CD4-positive, alpha-beta memory T cell (primary cell): Measurements from ENCODE around the gene PPME1. TPM values are rescaled to one million over a fixed set of nuclear protein-coding genes. Genes with fewer than 3 reads are reported as not detected.

ENCODE experiments used
- CTCF ChIA-PET: fragments of 350-600 bp; sonication (Branson Sonifier 250); formaldehyde crosslinking; loops from one replicate; lab custom pipeline; 2021; ENCODE audit warnings: inconsistent platforms; ENCODE audit not compliant: partially characterized antibody; lab: Charles Lee
- POLR2A ChIA-PET: fragments of 350-600 bp; sonication (Branson Sonifier 250); formaldehyde crosslinking; loops from one replicate; lab custom pipeline; 2021; ENCODE audit not compliant: partially characterized antibody; lab: Charles Lee
- DNase-seq, 5 donors: peaks; one replicate each; pipeline versions ENCODE4 v3.0.0 to v3.0.0-alpha.2; 2020 to 2022; ENCODE audit warnings: mixed read lengths in 1 of 5
- H3K27ac ChIP-seq: one replicate; pipeline ENCODE4 v1.7.0; 2013; ENCODE audit warnings: low read depth, low read length
- H3K27me3 ChIP-seq: 2 replicates; pipeline ENCODE4 v1.7.0; 2013; ENCODE audit warnings: mild to moderate bottlenecking, low read length, moderate library complexity; ENCODE audit not compliant: insufficient read depth
- H3K36me3 ChIP-seq: 2 replicates; pipeline ENCODE4 v1.7.0; 2013; ENCODE audit warnings: mild to moderate bottlenecking, low read length, moderate library complexity; ENCODE audit not compliant: insufficient read depth
- H3K4me1 ChIP-seq: 2 replicates; pipeline ENCODE4 v1.7.0; 2013; ENCODE audit warnings: mild to moderate bottlenecking, low read length, moderate library complexity; ENCODE audit not compliant: insufficient read depth
- H3K4me3 ChIP-seq, 2 donors: one replicate each; pipeline ENCODE4 v1.7.0; 2013; ENCODE audit warnings: low read length in 2 of 2, mild to moderate bottlenecking in 1 of 2
- H3K9me3 ChIP-seq, 2 donors: one replicate each; pipeline ENCODE4 v1.7.0; 2013; ENCODE audit warnings: low read length in 2 of 2, control low read depth in 1 of 2; ENCODE audit not compliant: control insufficient read depth in 1 of 2
- H3K27ac Mint-ChIP-seq, 7 donors: one replicate each; pipeline ENCODE4 v1.8.0; 2020 to 2021; ENCODE audit warnings: mixed read lengths in 7 of 7, mild to moderate bottlenecking in 6 of 7, inconsistent platforms in 3 of 7, moderate library complexity in 3 of 7
- H3K27me3 Mint-ChIP-seq, 2 donors: one replicate each; pipeline ENCODE4 v1.8.0; 2020 to 2021; ENCODE audit warnings: mixed read lengths in 2 of 2
- H3K36me3 Mint-ChIP-seq, 2 donors: one replicate each; pipeline ENCODE4 v1.8.0; 2020 to 2021; ENCODE audit warnings: mixed read lengths in 2 of 2, inconsistent platforms in 1 of 2, mild to moderate bottlenecking in 1 of 2
- H3K4me1 Mint-ChIP-seq, 4 donors: one replicate each; pipeline ENCODE4 v1.8.0; 2020 to 2021; ENCODE audit warnings: mixed read lengths in 4 of 4, mild to moderate bottlenecking in 1 of 4
- H3K4me3 Mint-ChIP-seq, 8 donors: one replicate each; pipeline ENCODE4 v1.8.0; 2020 to 2021; ENCODE audit warnings: mixed read lengths in 8 of 8, mild to moderate bottlenecking in 7 of 8, moderate library complexity in 6 of 8, inconsistent platforms in 3 of 8
- H3K9me3 Mint-ChIP-seq, 8 donors: one replicate each; pipeline ENCODE4 v1.8.0; 2020 to 2021; ENCODE audit warnings: mixed read lengths in 8 of 8, mild to moderate bottlenecking in 5 of 8, inconsistent platforms in 3 of 8, moderate library complexity in 1 of 8
- intact Hi-C: fragments of 100-400 bp; cut with micrococcal nuclease; formaldehyde crosslinking; loops from one replicate; pipeline ENCODE4 v1.15.1; 2023
- polyA plus RNA-seq, 2 donors: library from polyadenylated mRNA; unstranded; fragments of 300-500 nt; fragmentation: Illumina TruSeq; gene quantifications; one replicate each; pipeline ENCODE4 v1.2.3, GENCODE V29; 2021
- total RNA-seq, 2 experiments: library from RNA; stranded (reverse); gene quantifications; one replicate each; pipeline ENCODE4 v1.2.3, GENCODE V29; 2021

Gene PPME1
- total and polyA plus RNA-seq, 4 experiments from 2014 or later: 17.3 to 21.9 (median 21.1) TPM

DNA sequence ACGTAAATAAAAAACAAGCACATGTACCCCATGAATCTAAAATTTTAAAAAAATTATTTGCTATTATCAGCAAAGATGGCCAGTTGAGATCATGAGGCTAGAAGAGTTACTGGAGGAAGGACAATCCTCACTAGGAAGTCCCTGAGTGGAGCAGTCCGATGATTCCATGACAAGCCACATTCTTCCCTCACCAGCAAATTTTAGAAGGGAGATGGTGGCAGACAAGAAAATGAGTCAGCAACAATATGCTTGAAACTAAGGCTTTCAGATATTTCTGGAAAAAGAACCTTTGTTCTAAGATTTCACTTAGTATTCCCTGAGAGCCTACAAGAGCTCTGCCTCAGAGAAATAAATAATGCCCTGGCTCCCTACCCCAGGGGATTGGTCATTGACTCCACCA lies 105.5 kb downstream of the PPME1 start:
- Mint-ChIP-seq H3K27ac (no peak overlapping the region), H3K4me3 (no peak overlapping the region), H3K27me3 (peaks cover 14 to 15% of the 10 kb centered on the region in 2 donors), H3K36me3 (no peaks in the 10 kb centered on the region), H3K9me3 (peaks cover 0 to 2% (median 0%) of the 10 kb centered on the region in 8 donors), H3K4me1 (no peaks in the 10 kb centered on the region)
- H3K4me1 ChIP-seq: no peaks in the 10 kb centered on the region
- ChIA-PET POLR2A (no interaction called here), CTCF (no interaction called here)
- no peak overlapping the region for H3K4me3 ChIP-seq
- no peaks in the 10 kb centered on the region for H3K36me3 ChIP-seq
- no peaks in the 10 kb centered on the region for H3K27me3 ChIP-seq
- intact Hi-C loops: no loop called here
- no peak overlapping the region for H3K27ac ChIP-seq
- no peaks in the 10 kb centered on the region for H3K9me3 ChIP-seq
- DNase-seq: no peak

DNA sequence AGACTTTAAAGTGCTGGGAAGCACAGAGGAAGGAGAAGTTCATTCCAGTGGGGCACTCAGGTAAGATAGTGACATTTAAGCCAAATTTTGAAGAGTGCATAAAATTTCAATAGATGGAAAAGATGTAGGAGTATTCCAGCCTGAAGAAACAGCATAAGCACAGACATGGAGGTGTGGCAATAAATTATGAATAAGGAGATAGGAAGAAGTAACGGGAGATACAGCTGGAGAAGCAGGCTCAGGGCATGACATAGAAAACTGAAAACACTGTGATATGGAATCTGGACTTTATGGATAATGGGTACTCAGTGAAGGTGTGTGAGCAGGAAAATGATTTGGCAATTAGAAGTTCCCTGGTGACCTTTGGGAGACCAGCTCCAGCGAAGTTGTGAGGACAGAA lies 107.0 kb downstream of the PPME1 start:
- H3K36me3 ChIP-seq: no peaks in the 10 kb centered on the region
- H3K4me1 Mint-ChIP-seq: no peaks in the 10 kb centered on the region
- H3K27me3 Mint-ChIP-seq: peaks cover 10% of the 10 kb centered on the region in 2 donors
- H3K27me3 ChIP-seq: no peaks in the 10 kb centered on the region
- intact Hi-C loops: no loop called here
- no peak overlapping the region for H3K4me3 Mint-ChIP-seq
- ChIA-PET CTCF (interaction anchor here (1.1 to 1.4 kb wide), 2 partner anchors 23 to 43 kb away, joined by 3 to 7 read pairs; no protein-coding TSS in a partner anchor), POLR2A (no interaction called here)
- H3K4me3 ChIP-seq: no peak overlapping the region
- H3K36me3 Mint-ChIP-seq: no peaks in the 10 kb centered on the region
- no peaks in the 10 kb centered on the region for H3K9me3 ChIP-seq
- no peak for DNase-seq
- no peak overlapping the region for H3K27ac Mint-ChIP-seq
- peaks cover 0 to 2% (median 0%) of the 10 kb centered on the region in 8 donors for H3K9me3 Mint-ChIP-seq
- H3K27ac ChIP-seq: no peak overlapping the region
- H3K4me1 ChIP-seq: peaks cover 2% of the 10 kb centered on the region

DNA sequence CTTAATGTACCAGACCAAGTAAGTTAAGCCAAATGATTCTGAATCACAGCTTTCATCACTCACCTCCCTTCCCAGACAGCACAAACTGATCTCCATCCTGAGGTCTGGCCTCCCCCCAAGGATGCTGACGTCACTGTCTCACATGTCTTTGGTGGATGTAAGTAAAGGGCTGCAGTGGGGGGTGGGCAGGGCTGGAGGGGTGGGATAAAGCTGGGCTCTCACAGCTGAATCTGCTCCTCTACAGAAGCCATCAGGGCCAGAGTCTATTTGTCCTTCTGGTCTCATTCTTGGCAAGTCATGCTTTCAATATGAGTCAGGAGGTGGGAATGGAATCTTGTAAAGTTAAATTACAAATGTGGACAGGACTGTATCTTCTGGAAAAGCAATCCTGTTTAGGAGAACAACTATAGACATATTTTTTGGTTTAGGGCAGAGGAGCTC lies 107.7 kb downstream of the PPME1 start:
- intact Hi-C loops: no loop called here
- Histone ChIP-seq H3K27ac (no peak overlapping the region), H3K9me3 (no peaks in the 10 kb centered on the region), H3K27me3 (no peaks in the 10 kb centered on the region), H3K4me1 (peaks cover 3% of the 10 kb centered on the region), H3K36me3 (no peaks in the 10 kb centered on the region), H3K4me3 (no peak overlapping the region)
- no peak overlapping the region for H3K27ac Mint-ChIP-seq
- H3K4me3 Mint-ChIP-seq: no peak overlapping the region
- no peaks in the 10 kb centered on the region for H3K4me1 Mint-ChIP-seq
- ChIA-PET CTCF (interaction anchor here (1.1 to 1.4 kb wide), 2 partner anchors 23 to 43 kb away, joined by 3 to 7 read pairs; no protein-coding TSS in a partner anchor), POLR2A (no interaction called here)
- H3K27me3 Mint-ChIP-seq: peaks cover 7 to 10% of the 10 kb centered on the region in 2 donors
- H3K9me3 Mint-ChIP-seq: peaks cover 0 to 2% (median 0%) of the 10 kb centered on the region in 8 donors
- no peak for DNase-seq
- no peaks in the 10 kb centered on the region for H3K36me3 Mint-ChIP-seq

DNA sequence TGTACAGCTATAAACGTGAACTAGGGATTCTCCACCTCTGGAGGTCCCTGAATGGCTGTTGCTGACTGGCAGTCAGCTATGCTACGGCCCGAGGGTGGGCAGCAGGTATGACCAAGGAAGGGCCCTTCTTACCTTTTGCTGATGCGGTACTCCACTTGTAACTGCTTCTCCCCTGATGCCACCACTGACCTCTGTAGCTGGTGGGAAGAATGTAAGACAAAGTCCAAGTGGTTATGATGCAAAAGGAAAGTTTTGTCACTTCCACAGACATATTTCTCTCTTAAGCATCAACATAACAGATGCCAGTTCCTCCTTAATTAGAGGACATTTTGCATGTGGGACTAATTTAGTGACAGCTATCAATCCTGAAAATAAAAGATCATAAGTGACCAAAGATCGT lies 108.2 kb downstream of the PPME1 start:
- Mint-ChIP-seq H3K4me3 (no peak overlapping the region), H3K27ac (no peak overlapping the region), H3K27me3 (peaks cover 7 to 8% of the 10 kb centered on the region in 2 donors), H3K9me3 (peaks cover 0 to 2% (median 0%) of the 10 kb centered on the region in 8 donors), H3K36me3 (no peaks in the 10 kb centered on the region), H3K4me1 (no peaks in the 10 kb centered on the region)
- H3K4me1 ChIP-seq: peaks cover 3% of the 10 kb centered on the region
- ChIA-PET CTCF (interaction anchor here (1.1 to 1.4 kb wide), 2 partner anchors 24 to 42 kb away, joined by 3 to 7 read pairs; no protein-coding TSS in a partner anchor), POLR2A (no interaction called here)
- no peak overlapping the region for H3K27ac ChIP-seq
- no peak overlapping the region for H3K4me3 ChIP-seq
- no peaks in the 10 kb centered on the region for H3K9me3 ChIP-seq
- intact Hi-C loops: no loop called here
- H3K27me3 ChIP-seq: no peaks in the 10 kb centered on the region
- no peaks in the 10 kb centered on the region for H3K36me3 ChIP-seq
- no peak for DNase-seq

DNA sequence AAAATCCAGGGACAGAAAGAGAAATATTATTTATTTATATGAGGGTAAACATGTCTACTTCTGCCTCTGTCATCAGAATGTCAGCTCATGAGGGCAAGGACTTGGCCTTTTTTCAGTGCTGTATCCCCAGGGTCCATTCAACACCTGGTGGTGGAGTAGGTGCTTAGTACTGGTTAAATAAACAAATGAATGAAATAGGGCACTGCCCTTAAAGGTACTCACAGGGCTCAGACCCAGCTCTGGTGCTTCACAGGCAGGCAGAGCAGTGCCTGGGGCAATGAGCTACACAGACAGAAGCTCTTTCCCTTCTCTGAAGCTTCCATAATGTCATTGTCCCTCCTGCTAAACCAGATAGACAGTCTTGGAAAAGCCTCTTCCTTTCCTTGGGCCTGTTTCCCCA lies 109.4 kb downstream of the PPME1 start:
- Histone ChIP-seq H3K27ac (no peak overlapping the region), H3K4me1 (peaks cover 3% of the 10 kb centered on the region), H3K27me3 (no peaks in the 10 kb centered on the region), H3K4me3 (no peak overlapping the region), H3K9me3 (no peaks in the 10 kb centered on the region), H3K36me3 (no peaks in the 10 kb centered on the region)
- no peaks in the 10 kb centered on the region for H3K4me1 Mint-ChIP-seq
- no peak for DNase-seq
- intact Hi-C loops: no loop called here
- no peak overlapping the region for H3K27ac Mint-ChIP-seq
- H3K27me3 Mint-ChIP-seq: peaks cover 4 to 8% of the 10 kb centered on the region in 2 donors
- peaks cover 0 to 2% (median 0%) of the 10 kb centered on the region in 8 donors for H3K9me3 Mint-ChIP-seq
- ChIA-PET CTCF (no interaction called here), POLR2A (no interaction called here)
- H3K4me3 Mint-ChIP-seq: no peak overlapping the region
- H3K36me3 Mint-ChIP-seq: no peaks in the 10 kb centered on the region

DNA sequence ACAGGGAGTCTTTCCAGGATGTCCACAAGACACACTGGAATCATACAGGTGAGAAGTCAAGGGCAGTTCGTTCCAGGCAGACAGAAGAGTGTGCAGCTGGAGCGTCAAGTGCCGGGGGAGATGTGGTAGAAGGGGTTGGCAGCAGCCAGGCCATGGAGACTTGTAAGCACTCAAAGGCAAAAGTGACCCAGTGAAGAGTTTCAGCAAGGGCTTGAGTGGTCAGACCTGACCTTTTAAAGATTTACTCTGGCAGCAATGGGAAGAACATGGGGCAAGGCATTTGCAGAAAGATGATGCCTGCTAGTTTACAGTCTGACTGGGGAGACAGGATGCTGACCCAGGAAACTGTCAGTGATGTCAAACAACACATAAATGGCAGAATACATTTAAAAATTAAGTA lies 111.3 kb downstream of the PPME1 start:
- CTCF ChIA-PET: no interaction called here
- H3K4me1 Mint-ChIP-seq: no peaks in the 10 kb centered on the region

DNA sequence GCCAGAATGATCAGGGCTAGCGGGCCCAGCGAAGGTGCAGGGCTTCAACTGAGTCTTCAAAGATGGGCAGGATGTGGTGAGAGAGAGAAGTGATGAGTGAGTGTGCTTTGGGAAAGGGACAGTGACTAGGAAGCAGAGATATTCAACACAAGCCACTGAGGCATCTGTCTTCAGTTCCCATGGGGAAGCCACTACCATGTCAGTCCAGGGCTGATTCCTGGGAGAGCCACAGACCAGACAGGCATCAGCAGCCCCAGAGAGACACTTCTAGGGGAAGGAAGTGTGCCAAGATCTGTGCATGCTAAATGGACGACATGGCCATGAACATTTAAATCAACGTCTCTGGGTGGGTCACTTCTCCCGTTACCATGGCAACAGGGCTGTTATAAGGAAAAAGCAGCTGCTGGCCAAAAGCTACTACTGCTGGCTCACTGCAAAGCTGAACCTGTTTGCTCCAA lies 111.9 kb downstream of the PPME1 start:
- ChIA-PET POLR2A (no interaction called here), CTCF (no interaction called here)
- Histone ChIP-seq H3K9me3 (no peaks in the 10 kb centered on the region), H3K36me3 (no peaks in the 10 kb centered on the region), H3K4me1 (peaks cover 3% of the 10 kb centered on the region), H3K4me3 (no peak overlapping the region), H3K27me3 (no peaks in the 10 kb centered on the region), H3K27ac (no peak overlapping the region)
- H3K4me1 Mint-ChIP-seq: no peaks in the 10 kb centered on the region
- intact Hi-C loops: no loop called here
- DNase-seq: no peak
- no peaks in the 10 kb centered on the region for H3K36me3 Mint-ChIP-seq
- no peak overlapping the region for H3K27ac Mint-ChIP-seq
- H3K27me3 Mint-ChIP-seq: no peaks in the 10 kb centered on the region
- H3K9me3 Mint-ChIP-seq: peaks cover 0 to 2% (median 0%) of the 10 kb centered on the region in 8 donors
- no peak overlapping the region for H3K4me3 Mint-ChIP-seq

More for the DNA sequence above, 111.3 kb downstream of the PPME1 start:
- Histone ChIP-seq H3K27ac (no peak overlapping the region), H3K4me3 (no peak overlapping the region), H3K4me1 (peaks cover 3% of the 10 kb centered on the region), H3K9me3 (no peaks in the 10 kb centered on the region), H3K36me3 (no peaks in the 10 kb centered on the region), H3K27me3 (no peaks in the 10 kb centered on the region)
- no peak for DNase-seq
- POLR2A ChIA-PET: no interaction called here
- H3K27ac Mint-ChIP-seq: no peak overlapping the region
- peaks cover 0 to 2% (median 0%) of the 10 kb centered on the region in 8 donors for H3K9me3 Mint-ChIP-seq
- no peaks in the 10 kb centered on the region for H3K36me3 Mint-ChIP-seq
- no peak overlapping the region for H3K4me3 Mint-ChIP-seq
- peaks cover 0 to 2% of the 10 kb centered on the region in 2 donors for H3K27me3 Mint-ChIP-seq
- intact Hi-C loops: no loop called here
